ENCODE data around the gene FNIP1.
A peak's percentile ranks its signal among the peaks of the same experiment; 100 is the strongest.

Gene FNIP1

DNA sequence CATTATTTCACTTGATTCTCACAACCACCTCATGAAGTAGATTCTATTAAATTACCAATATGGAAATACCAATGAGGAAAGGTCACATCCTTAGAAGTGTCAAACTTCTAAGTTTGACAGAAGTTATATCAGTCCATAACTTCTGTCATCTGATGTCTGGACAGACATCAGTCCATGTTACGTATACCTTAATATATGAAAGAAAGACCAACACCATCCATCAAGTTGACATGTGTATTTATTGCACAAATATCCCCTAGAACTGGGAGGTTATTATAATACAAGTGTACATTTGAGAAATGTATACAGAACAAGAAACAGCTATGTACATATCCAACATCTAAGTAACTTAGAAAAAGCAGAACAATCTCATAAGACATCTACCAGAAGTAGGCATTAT lies 155.3 kb downstream of the FNIP1 start:
- H3K4me3 Mint-ChIP-seq, result no peak overlapping the region

DNA sequence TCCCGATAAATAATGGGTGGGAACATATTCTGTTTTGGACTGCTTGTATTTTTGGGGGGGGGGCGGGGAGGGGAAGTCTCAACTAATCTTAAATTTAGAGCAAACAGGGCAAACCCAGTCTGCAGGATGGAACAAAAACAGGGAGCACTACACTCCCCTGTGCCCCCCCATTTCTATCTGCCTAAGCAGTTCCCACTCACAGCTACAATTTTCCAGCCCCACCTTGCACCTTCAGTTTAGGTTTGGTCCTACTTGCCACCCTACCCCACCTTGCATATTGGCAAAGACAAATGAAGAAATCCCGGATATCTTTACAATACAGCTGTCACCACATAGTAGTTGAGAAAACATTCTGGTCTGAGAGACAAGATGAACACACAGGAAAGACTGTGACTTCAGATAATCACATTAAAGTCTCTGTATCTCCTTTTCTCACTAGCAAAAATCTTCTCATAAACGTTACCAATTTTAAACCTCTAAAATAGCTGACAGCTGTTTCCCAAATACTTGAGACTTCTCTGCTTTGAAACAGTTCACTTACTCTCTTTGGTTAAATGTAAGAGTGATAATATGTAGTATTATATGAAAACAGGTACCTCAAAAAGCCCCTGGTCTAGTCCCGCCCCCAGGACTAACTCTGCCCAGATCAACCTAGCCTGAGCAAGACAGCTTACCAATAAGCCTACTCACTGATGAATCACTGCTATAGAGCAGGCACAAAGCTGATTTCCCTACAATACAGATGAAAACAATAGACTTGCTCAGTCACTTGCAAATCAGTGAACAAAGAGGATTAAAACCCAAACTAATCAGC lies 156.6 kb downstream of the FNIP1 start:
- no peaks in the 10 kb centered on the region for H3K9me3 Mint-ChIP-seq
- peaks cover 12 to 19% of the 10 kb centered on the region in 2 donors for H3K36me3 Mint-ChIP-seq
- peaks cover 20 to 29% of the 10 kb centered on the region in 2 donors for H3K4me1 Mint-ChIP-seq
- H3K4me3 Mint-ChIP-seq, result peak overlapping the region; percentile 13 to 51
- no peaks in the 10 kb centered on the region for H3K27me3 Mint-ChIP-seq
- H3K27ac Mint-ChIP-seq, result peak overlapping the region; percentile 75
- peak; percentile 17 for DNase-seq
- ATAC-seq (replicated peaks), result peak; percentile 87 to 88

More for the DNA sequence above, 155.3 kb downstream of the FNIP1 start:
- DNase-seq, result no peak
- Mint-ChIP-seq H3K36me3 (peaks cover 12 to 22% of the 10 kb centered on the region in 2 donors), H3K4me1 (peaks cover 18 to 24% of the 10 kb centered on the region in 2 donors), H3K9me3 (no peaks in the 10 kb centered on the region), H3K27me3 (no peaks in the 10 kb centered on the region), H3K27ac (no peak overlapping the region)
- no peak for ATAC-seq (replicated peaks)

GRCh38 chr5:131639148-131639547 lies 157.7 kb downstream of the FNIP1 start:
- H3K4me3 Mint-ChIP-seq, result no peak overlapping the region

DNA sequence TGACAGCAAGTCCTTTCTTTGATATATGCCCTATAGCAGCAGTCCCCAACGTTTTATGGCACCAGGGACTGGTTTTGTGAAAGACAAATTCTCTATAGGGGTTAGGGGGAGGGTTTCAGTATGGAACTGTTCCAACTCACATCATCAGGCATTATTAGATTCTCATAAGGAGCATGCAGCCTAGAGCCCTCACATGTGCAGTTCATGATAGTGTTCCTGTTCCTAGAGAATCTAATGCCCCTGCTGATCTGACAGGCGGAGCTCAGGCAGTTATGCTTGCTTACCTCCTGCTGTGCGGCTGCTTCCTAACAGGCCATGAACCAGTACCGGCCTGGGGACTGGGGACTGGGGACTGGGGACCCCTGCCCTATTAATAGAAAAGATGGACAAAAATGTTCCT lies 159.1 kb downstream of the FNIP1 start:
- Mint-ChIP-seq H3K36me3 (peaks cover 2 to 12% of the 10 kb centered on the region in 2 donors), H3K4me3 (no peak overlapping the region), H3K27ac (no peak overlapping the region), H3K9me3 (no peaks in the 10 kb centered on the region), H3K4me1 (peaks cover 25 to 37% of the 10 kb centered on the region in 2 donors), H3K27me3 (no peaks in the 10 kb centered on the region)
- DNase-seq (no peak), ATAC-seq (replicated peaks) (no peak)

More at GRCh38 chr5:131639148-131639547, 157.7 kb downstream of the FNIP1 start:
- no peaks in the 10 kb centered on the region for H3K27me3 Mint-ChIP-seq
- H3K9me3 Mint-ChIP-seq, result no peaks in the 10 kb centered on the region
- H3K27ac Mint-ChIP-seq, result peak overlapping the region; percentile 56
- DNase-seq (no peak), ATAC-seq (replicated peaks) (no peak)
- H3K4me1 Mint-ChIP-seq, result peaks cover 22 to 32% of the 10 kb centered on the region in 2 donors
- H3K36me3 Mint-ChIP-seq, result peaks cover 5 to 9% of the 10 kb centered on the region in 2 donors

- DNase-seq, result peak; percentile 6
Measured at GRCh38 chr5:131635684-131636572, 160.9 kb downstream of the FNIP1 start.

DNA sequence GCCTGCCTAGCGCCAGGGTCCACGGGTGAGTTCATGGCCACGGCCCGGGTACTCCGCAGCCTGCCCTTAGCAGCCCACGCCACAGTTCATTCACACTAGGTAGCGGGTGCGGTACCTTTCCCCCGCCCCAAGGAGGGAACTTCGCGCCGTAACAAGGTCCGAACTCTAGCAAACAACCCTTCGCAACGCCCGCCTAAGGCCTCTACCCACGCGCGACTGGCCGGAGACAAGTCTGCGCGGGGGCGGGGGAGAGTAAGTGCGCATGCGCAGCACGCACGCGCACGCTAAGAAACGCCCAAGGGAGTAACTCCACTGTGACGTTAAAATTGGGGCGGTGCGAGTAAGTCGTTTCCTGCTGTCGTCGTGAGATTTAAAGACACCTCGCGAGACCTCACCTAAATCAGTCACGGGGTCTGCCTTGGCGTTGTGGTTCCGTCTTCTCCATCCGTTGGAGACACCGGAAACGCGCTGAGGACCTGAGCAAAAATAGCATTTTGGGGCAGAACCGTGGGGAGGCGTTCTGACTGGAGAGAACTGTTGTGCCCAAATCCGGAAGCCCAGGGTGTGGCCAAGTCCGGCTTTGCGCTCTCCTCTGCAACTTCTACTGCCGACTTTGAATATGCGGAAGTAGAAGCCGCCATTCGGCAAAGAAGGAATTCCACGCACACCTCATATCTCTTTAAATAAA lies 161.7 kb downstream of the FNIP1 start, which contains the start of gene RAPGEF6:
Gene RAPGEF6 (minus strand): TSS at position 234 of the 688 bp plus-strand sequence. CDS start 199 bp downstream, at position 35.
- Mint-ChIP-seq H3K36me3 (peaks cover 0 to 4% of the 10 kb centered on the region in 2 donors), H3K9me3 (no peaks in the 10 kb centered on the region), H3K4me1 (peaks cover 23 to 29% of the 10 kb centered on the region in 2 donors), H3K27me3 (no peaks in the 10 kb centered on the region), H3K27ac (peak within 1 kb of the TSS; percentile 97), H3K4me3 (peak within 1 kb of the TSS; percentile 92 to 97)
- peak; percentile 99 for DNase-seq
- ATAC-seq (replicated peaks), result peak; percentile 90 to 92

More at GRCh38 chr5:131635684-131636572, 160.9 kb downstream of the FNIP1 start:
- Mint-ChIP-seq H3K9me3 (no peaks in the 10 kb centered on the region), H3K27me3 (no peaks in the 10 kb centered on the region), H3K36me3 (peaks cover 0 to 4% of the 10 kb centered on the region in 2 donors), H3K4me3 (peak overlapping the region; percentile 92 to 97), H3K4me1 (peaks cover 25 to 37% of the 10 kb centered on the region in 2 donors), H3K27ac (peak overlapping the region; percentile 97)
- ATAC-seq (replicated peaks), result no peak

DNA sequence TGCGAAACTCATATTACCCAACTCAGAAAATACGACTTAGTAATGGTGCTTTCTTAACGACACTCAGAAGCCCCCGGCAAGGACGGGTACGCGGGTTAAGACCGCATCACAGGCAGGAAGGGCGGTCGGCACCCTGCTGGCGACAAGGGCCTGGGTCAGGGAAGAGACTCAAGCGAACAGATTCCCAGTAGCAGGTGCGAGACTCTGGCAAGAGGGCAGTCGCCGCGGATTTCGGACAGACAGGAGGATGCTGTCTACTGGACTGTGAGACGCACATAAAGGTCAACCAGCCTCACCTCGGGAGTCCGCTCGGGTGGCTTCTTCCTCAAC lies 162.2 kb downstream of the FNIP1 start:
- ATAC-seq (replicated peaks) (peak; percentile 42), DNase-seq (no peak)
- Mint-ChIP-seq H3K4me3 (peak overlapping the region; percentile 92 to 97), H3K9me3 (no peaks in the 10 kb centered on the region), H3K36me3 (peaks cover 0 to 4% of the 10 kb centered on the region in 2 donors), H3K4me1 (peaks cover 19 to 24% of the 10 kb centered on the region in 2 donors), H3K27ac (peak overlapping the region; percentile 97), H3K27me3 (no peaks in the 10 kb centered on the region)

- Mint-ChIP-seq H3K4me3 (peak overlapping the region; percentile 92 to 97), H3K9me3 (no peaks in the 10 kb centered on the region), H3K4me1 (peaks cover 18 to 20% of the 10 kb centered on the region in 2 donors), H3K27ac (peak overlapping the region; percentile 97), H3K36me3 (peaks cover 1 to 7% of the 10 kb centered on the region in 2 donors), H3K27me3 (no peaks in the 10 kb centered on the region)
- ATAC-seq (replicated peaks), result no peak
- no peak for DNase-seq
Measured at GRCh38 chr5:131634238-131634637, 162.6 kb downstream of the FNIP1 start.

GRCh38 chr5:131633830-131634229 lies 163.0 kb downstream of the FNIP1 start:
- peaks cover 16 to 20% of the 10 kb centered on the region in 2 donors for H3K4me1 Mint-ChIP-seq
- DNase-seq, result no peak
- no peaks in the 10 kb centered on the region for H3K9me3 Mint-ChIP-seq
- H3K4me3 Mint-ChIP-seq, result peak overlapping the region; percentile 92 to 97
- H3K27me3 Mint-ChIP-seq, result no peaks in the 10 kb centered on the region
- peaks cover 5 to 11% of the 10 kb centered on the region in 2 donors for H3K36me3 Mint-ChIP-seq
- no peak for ATAC-seq (replicated peaks)
- peak overlapping the region; percentile 97 for H3K27ac Mint-ChIP-seq

DNA sequence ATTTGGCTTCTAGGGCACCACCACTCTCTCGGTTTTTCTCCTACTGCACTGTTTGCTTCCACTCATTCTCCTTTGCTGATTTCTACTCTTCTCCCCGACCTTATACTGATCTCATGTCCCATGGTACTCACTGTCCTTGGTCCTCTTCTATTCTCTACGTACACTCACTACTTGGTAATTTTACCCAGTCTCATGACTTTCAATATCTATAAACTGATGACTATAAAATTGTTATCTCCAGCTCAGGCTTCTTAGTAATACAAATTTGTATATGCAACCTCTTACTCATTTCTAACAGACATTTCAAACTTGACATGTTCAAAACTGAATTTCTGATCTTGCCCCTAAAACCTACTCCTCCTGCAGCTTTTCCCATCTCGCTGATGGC lies 165.9 kb downstream of the FNIP1 start:
- H3K4me3 Mint-ChIP-seq, result no peak overlapping the region
- H3K36me3 Mint-ChIP-seq, result peaks cover 7 to 17% of the 10 kb centered on the region in 2 donors
- H3K4me1 Mint-ChIP-seq, result peaks cover 23 to 26% of the 10 kb centered on the region in 2 donors
- ATAC-seq (replicated peaks) (no peak), DNase-seq (no peak)
- no peaks in the 10 kb centered on the region for H3K27me3 Mint-ChIP-seq
- no peaks in the 10 kb centered on the region for H3K9me3 Mint-ChIP-seq
- H3K27ac Mint-ChIP-seq, result no peak overlapping the region

GRCh38 chr5:131630208-131630962 lies 166.4 kb downstream of the FNIP1 start:
- H3K4me1 Mint-ChIP-seq, result peaks cover 25 to 29% of the 10 kb centered on the region in 2 donors
- ATAC-seq (replicated peaks) (no peak), DNase-seq (no peak)
- peaks cover 9 to 21% of the 10 kb centered on the region in 2 donors for H3K36me3 Mint-ChIP-seq
- no peak overlapping the region for H3K27ac Mint-ChIP-seq
- no peak overlapping the region for H3K4me3 Mint-ChIP-seq
- H3K27me3 Mint-ChIP-seq, result no peaks in the 10 kb centered on the region
- H3K9me3 Mint-ChIP-seq, result no peaks in the 10 kb centered on the region

DNA sequence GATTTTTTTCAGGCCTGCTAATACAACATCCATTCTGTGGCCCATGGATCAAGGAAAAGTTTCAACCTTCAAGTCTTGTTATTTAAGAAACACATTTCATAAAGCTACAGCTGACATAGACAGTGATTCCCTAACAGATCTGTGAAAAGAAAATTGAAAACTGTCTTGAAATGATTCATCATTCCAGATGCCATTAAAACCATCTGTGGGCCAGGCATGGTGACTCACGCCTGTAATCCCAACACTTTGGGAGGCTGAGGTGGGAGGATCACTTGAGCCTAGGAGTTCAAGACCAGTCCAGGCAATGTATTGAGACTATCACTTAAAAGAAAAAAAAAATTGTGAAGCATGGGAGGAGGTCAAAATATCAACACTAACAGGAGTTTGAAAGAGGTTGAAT lies 167.8 kb downstream of the FNIP1 start:
- Mint-ChIP-seq H3K27me3 (no peaks in the 10 kb centered on the region), H3K36me3 (peaks cover 15 to 26% of the 10 kb centered on the region in 2 donors), H3K4me1 (peaks cover 26 to 32% of the 10 kb centered on the region in 2 donors), H3K27ac (peak overlapping the region; percentile 9), H3K9me3 (no peaks in the 10 kb centered on the region), H3K4me3 (no peak overlapping the region)
- ATAC-seq (replicated peaks), result no peak
- DNase-seq, result no peak

DNA sequence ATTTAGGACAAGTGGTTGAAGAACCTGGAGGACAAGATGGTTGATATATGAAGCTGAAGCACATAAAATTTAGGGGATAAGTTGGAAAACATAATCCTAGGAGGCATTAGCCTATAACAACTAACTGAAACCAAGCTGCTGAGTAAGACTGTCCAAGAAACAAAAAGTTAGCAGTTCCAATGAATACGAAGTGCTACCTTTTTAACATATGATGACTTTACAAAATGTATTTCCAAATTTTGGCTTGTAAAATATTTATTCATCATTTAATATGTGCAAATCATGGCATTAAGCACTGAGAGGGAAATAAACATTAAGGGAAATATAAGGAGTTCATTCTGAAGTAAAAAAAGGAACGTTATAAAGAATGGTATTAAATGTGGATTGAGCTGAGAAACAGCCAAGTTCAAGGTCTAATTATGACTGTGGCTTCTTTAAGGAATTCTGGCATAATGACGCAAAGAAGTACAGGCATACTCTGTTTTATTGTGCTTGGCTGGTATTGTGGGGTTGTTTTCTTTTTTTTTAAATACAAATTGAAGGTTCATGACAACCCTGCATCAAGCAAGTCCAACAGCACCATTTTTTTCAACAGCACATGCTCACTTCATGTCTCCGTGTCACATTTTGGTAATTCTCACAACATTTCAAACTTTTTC lies 169.5 kb downstream of the FNIP1 start:
- ATAC-seq (replicated peaks) (no peak), DNase-seq (no peak)
- Mint-ChIP-seq H3K9me3 (no peaks in the 10 kb centered on the region), H3K4me3 (no peak overlapping the region), H3K27ac (no peak overlapping the region), H3K36me3 (peaks cover 17 to 33% of the 10 kb centered on the region in 2 donors), H3K4me1 (peaks cover 27 to 43% of the 10 kb centered on the region in 2 donors), H3K27me3 (no peaks in the 10 kb centered on the region)
